Esophagus squamous epithelium (tissue), 5 donors: ENCODE data around the gene WDR43. TPM values are rescaled to one million over a fixed set of nuclear protein-coding genes. Genes with fewer than 3 reads are reported as not detected.

Experiments used
- DNase-seq: peaks from one replicate; lab custom pipeline; 2025; lab: John Stamatoyannopoulos, UW
- H3K27ac ChIP-seq, 4 donors: fragments of 200-600 bp; sonication (generic); one replicate each; pipeline ENCODE4 v1.5.1; 2016 to 2019; ENCODE audit warnings: mild to moderate bottlenecking in 1 of 4
- H3K27me3 ChIP-seq, 4 donors: fragments of 200-600 bp; sonication (generic); 1 replicate in 3 of 4; 2 replicates in 1 of 4; pipeline versions ENCODE4 v1.5.1 to v1.6.0; 2017 to 2021; ENCODE audit warnings: antibody characterized with exemption in 1 of 4
- H3K36me3 ChIP-seq, 3 donors: fragments of 200-600 bp; sonication (generic); one replicate each; pipeline ENCODE4 v1.5.1; 2016 to 2019
- H3K4me1 ChIP-seq, 3 donors: fragments of 200-600 bp; sonication (generic); one replicate each; pipeline ENCODE4 v1.5.1; 2017 to 2019
- H3K4me3 ChIP-seq, 4 donors: fragments of 200-600 bp; sonication (generic); 1 replicate in 3 of 4; 2 replicates in 1 of 4; pipeline ENCODE4 v1.5.1; 2016 to 2019; ENCODE audit warnings: mild to moderate bottlenecking in 2 of 4, moderate library complexity in 1 of 4
- H3K9me3 ChIP-seq, 3 donors: fragments of 200-600 bp; sonication (generic); one replicate each; pipeline ENCODE4 v1.5.1; 2016 to 2019
- CTCF ChIP-seq, 6 experiments: fragments of 450-650 bp in 4 of 6; fragments of 200-600 bp in 2 of 6; sonication (generic) in 2 of 6; IDR thresholded peaks; one replicate each; pipeline ENCODE4 v1.5.1; 2016 to 2019; ENCODE audit warnings: antibody characterized with exemption in 6 of 6, mild to moderate bottlenecking in 4 of 6, moderate library complexity in 4 of 6
- POLR2A ChIP-seq, 4 donors: fragments of 450-650 bp; IDR thresholded peaks; one replicate each; pipeline ENCODE4 v1.6.1; 2017; ENCODE audit warnings: antibody characterized with exemption in 4 of 4, mild to moderate bottlenecking in 4 of 4, moderate library complexity in 3 of 4
- WGBS, 2 donors: methylation state at CpG; one replicate each; pipeline ENCODE4 v1.1.5; 2018; 5-methylcytosine and 5-hydroxymethylcytosine counted together
- intact Hi-C: fragments of 100-400 bp; cut with DNase I; formaldehyde crosslinking; loops from one replicate; pipeline ENCODE4 v1.15.0; 2022
- total RNA-seq, 4 donors: library from RNA; depleted of rRNA; stranded (reverse); fragments of >200 nt; gene quantifications; one replicate each; pipeline ENCODE4 v1.1.0, GENCODE V29; 2016
- donor health status: DM: yes; HTN: yes; CAD: no.

The WDR43 gene
- total RNA-seq, 4 donors from 2014 or later = 28.2 to 73.2 (median 41.2) TPM

- intact Hi-C loops = no loop called here
- Histone ChIP-seq H3K9me3 (no peaks in the 10 kb centered on the region), H3K27me3 (peaks cover 0 to 6% (median 0%) of the 10 kb centered on the region in 4 donors), H3K27ac (no peak overlapping the region), H3K36me3 (no peaks in the 10 kb centered on the region), H3K4me1 (no peaks in the 10 kb centered on the region), H3K4me3 (no peak overlapping the region)
- no peak for TF ChIP-seq POLR2A (IDR thresholded peaks at IDR 0.05)
- TF ChIP-seq CTCF (IDR thresholded peaks at IDR 0.05) = no peak
- 70 to 89% methylated on average over 5 to 6 of the region's 6 CpGs for WGBS, 2 donors
- DNase-seq = no peak
Observed at GRCh38 chr2:28970464-28971160, 76.1 kb downstream of the WDR43 start.

GRCh38 chr2:28972778-28973335 is 78.4 kb downstream of the WDR43 start:
- DNase-seq = no peak
- Histone ChIP-seq H3K27me3 (peaks cover 0 to 6% (median 0%) of the 10 kb centered on the region in 4 donors), H3K27ac (no peak overlapping the region), H3K4me3 (no peak overlapping the region), H3K4me1 (no peaks in the 10 kb centered on the region), H3K9me3 (no peaks in the 10 kb centered on the region), H3K36me3 (no peaks in the 10 kb centered on the region)
- WGBS, 2 donors = 43 to 56% methylated on average over 6 of the region's 6 CpGs
- intact Hi-C loops = no loop called here
- TF ChIP-seq CTCF (IDR thresholded peaks at IDR 0.05) = no peak
- TF ChIP-seq POLR2A (IDR thresholded peaks at IDR 0.05) = no peak

DNA sequence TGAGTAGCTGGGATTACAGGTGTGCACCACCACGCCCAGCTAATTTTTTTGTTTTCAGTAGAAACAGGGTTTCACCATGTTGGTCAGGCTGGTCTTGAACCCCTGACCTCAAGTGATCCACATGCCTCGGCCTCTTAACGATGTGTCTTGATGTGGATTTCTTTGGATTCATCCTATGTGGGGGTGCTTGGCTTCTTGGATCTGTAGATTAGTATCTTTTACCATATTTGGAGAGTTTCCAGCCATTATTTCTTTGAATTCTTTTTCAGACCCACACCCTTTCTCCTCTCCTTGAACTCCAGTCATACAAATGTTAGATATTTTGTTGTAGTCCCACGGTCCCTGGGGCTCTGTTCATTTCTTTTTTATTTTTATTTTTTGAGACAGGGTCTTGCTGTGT is 79.8 kb downstream of the WDR43 start:
- peaks cover 0 to 6% (median 0%) of the 10 kb centered on the region in 4 donors for H3K27me3 ChIP-seq
- no peaks in the 10 kb centered on the region for H3K4me1 ChIP-seq
- no peak overlapping the region for H3K4me3 ChIP-seq
- H3K27ac ChIP-seq = no peak overlapping the region
- no peak for TF ChIP-seq POLR2A (IDR thresholded peaks at IDR 0.05)
- no peak for TF ChIP-seq CTCF (IDR thresholded peaks at IDR 0.05)
- no peaks in the 10 kb centered on the region for H3K36me3 ChIP-seq
- intact Hi-C loops = no loop called here
- no peak for DNase-seq
- no peaks in the 10 kb centered on the region for H3K9me3 ChIP-seq
- WGBS, 2 donors = 89 to 92% methylated on average over 4 of the region's 4 CpGs

GRCh38 chr2:28975671-28976070 is 81.2 kb downstream of the WDR43 start:
- Histone ChIP-seq H3K9me3 (no peaks in the 10 kb centered on the region), H3K4me1 (peaks cover 0 to 10% (median 4%) of the 10 kb centered on the region in 3 donors), H3K27me3 (peaks cover 0 to 6% (median 0%) of the 10 kb centered on the region in 4 donors), H3K36me3 (no peaks in the 10 kb centered on the region), H3K4me3 (no peak overlapping the region), H3K27ac (no peak overlapping the region)
- no peak for DNase-seq
- intact Hi-C loops = no loop called here
- TF ChIP-seq POLR2A (IDR thresholded peaks at IDR 0.05) (no peak), CTCF (IDR thresholded peaks at IDR 0.05) (no peak)
- WGBS, 2 donors = 75 to 88% methylated on average over 1 of the region's 1 CpG

- peaks cover 0 to 19% (median 12%) of the 10 kb centered on the region in 3 donors for H3K4me1 ChIP-seq
- TF ChIP-seq POLR2A (IDR thresholded peaks at IDR 0.05) = no peak
- no peak for TF ChIP-seq CTCF (IDR thresholded peaks at IDR 0.05)
- intact Hi-C loops = no loop called here
- no peak overlapping the region for H3K27ac ChIP-seq
- H3K36me3 ChIP-seq = no peaks in the 10 kb centered on the region
- peaks cover 0 to 6% (median 0%) of the 10 kb centered on the region in 4 donors for H3K27me3 ChIP-seq
- H3K9me3 ChIP-seq = no peaks in the 10 kb centered on the region
- no peak overlapping the region for H3K4me3 ChIP-seq
- DNase-seq = no peak
- 78% methylated on average over 3 of the region's 3 CpGs; no CpG with 5 or more reads in 1 of the 2 donors for WGBS, 2 donors
Observed at GRCh38 chr2:28976584-28976983, 82.1 kb downstream of the WDR43 start.
